HCT116 (cell line): ENCODE results near the gene IKZF3.

ENCODE experiments used
- ATF3 ChIP-seq: IDR thresholded peaks from 2 replicates; pipeline ENCODE4 v1.6.1; 2012
- CTCF ChIP-seq, 3 experiments: fragments of 200-600 bp in 1 of 3; sonication (generic) in 1 of 3; IDR thresholded peaks in 2 of 3; conservative IDR thresholded peaks in 1 of 3; 2 replicates each; pipeline ENCODE4 v1.5.1; 2012 to 2017; ENCODE audit warnings: low read depth in 2 of 3, low read length in 2 of 3, antibody characterized with exemption in 1 of 3, borderline replicate concordance in 1 of 3, control low read depth in 1 of 3, mild to moderate bottlenecking in 1 of 3, mixed read lengths in 1 of 3, mixed run types in 1 of 3, moderate library complexity in 1 of 3; ENCODE audit not compliant: insufficient read depth in 1 of 3
- EGR1 ChIP-seq: IDR thresholded peaks from 2 replicates; pipeline ENCODE4 v1.6.1; 2012; ENCODE audit warnings: low read depth
- EZH2 ChIP-seq: fragments of 200-600 bp; sonication (generic); IDR thresholded peaks from 2 replicates; pipeline ENCODE4 v1.6.1; 2017; ENCODE audit warnings: antibody characterized with exemption, mixed run types
- POLR2A ChIP-seq: IDR thresholded peaks from 2 replicates; pipeline ENCODE4 v1.7.0; 2011; ENCODE audit warnings: borderline replicate concordance; ENCODE audit not compliant: insufficient read depth, insufficient read length; ENCODE audit errors: extremely low read depth
- POLR2AphosphoS5 ChIP-seq: IDR thresholded peaks from 2 replicates; pipeline ENCODE4 v1.6.1; 2011; ENCODE audit warnings: mild to moderate bottlenecking, low read depth, low read length, moderate library complexity
- REST ChIP-seq: IDR thresholded peaks from 2 replicates; pipeline ENCODE4 v1.6.1; 2012; ENCODE audit warnings: low read depth
- ZBTB33 ChIP-seq: IDR thresholded peaks from 2 replicates; pipeline ENCODE4 v1.6.1; 2011; ENCODE audit warnings: mild to moderate bottlenecking, low read length, moderate library complexity; ENCODE audit not compliant: insufficient replicate concordance; ENCODE audit errors: extremely low read depth

GRCh38 chr17:39863244-39863917, 731 bp downstream of the IKZF3 start:
- TF ChIP-seq EGR1 (no peak), CTCF (IDR thresholded peaks at IDR 0.05 in 2 of 3, conservative IDR thresholded peaks at IDR 0.05 in 1 of 3; ENCODE audit: borderline replicate concordance in 1 of 3, insufficient read depth in 1 of 3, low read depth in 2 of 3, low read length in 2 of 3) (no peak), REST (no peak), ZBTB33 (no peak), POLR2A (no peak), ATF3 (no peak), POLR2AphosphoS5 (no peak), EZH2 (no peak)
